NCI-H1092 (cell line): ENCODE measurements around the gene VPS25.
"Not testable (repeated sequence)": the region's sequence is repeated elsewhere in the genome, so short reads cannot be mapped to it uniquely, and the experiment has no call there.

ENCODE experiments used
- DNase-seq: peaks from one replicate; lab custom pipeline; 2025; lab: John Stamatoyannopoulos, UW

Gene VPS25

GRCh38 chr17:42768006-42768405, 5.2 kb upstream of the VPS25 start:
- DNase-seq: not testable (repeated sequence)

GRCh38 chr17:42769964-42770363, 3.3 kb upstream of the VPS25 start:
- DNase-seq: not testable (repeated sequence)

GRCh38 chr17:42772945-42773289, 332 bp upstream of the VPS25 start:
- DNase-seq: no peak

- no peak for DNase-seq
These were observed 957 bp downstream of the VPS25 start for GRCh38 chr17:42774066-42774745.

- DNase-seq: no peak
These were observed 2.4 kb downstream of the VPS25 start for GRCh38 chr17:42775534-42776098.

GRCh38 chr17:42778570-42778969, 5.3 kb downstream of the VPS25 start:
- DNase-seq: no peak

GRCh38 chr17:42779304-42779935, 6.2 kb downstream of the VPS25 start:
- DNase-seq: no peak

- no peak for DNase-seq
These were observed 6.9 kb downstream of the VPS25 start, which contains the start of gene WNK4 for GRCh38 chr17:42779936-42780850. WNK4 (plus strand) TSS chr17:42780610; CDS start chr17:42780699, 89 bp downstream.

GRCh38 chr17:42780851-42781638, 7.8 kb downstream of the VPS25 start:
- no peak for DNase-seq

GRCh38 chr17:42781639-42782165, 8.5 kb downstream of the VPS25 start:
- DNase-seq: no peak

- DNase-seq: no peak
These were observed 9.2 kb downstream of the VPS25 start for GRCh38 chr17:42782166-42783061.

- DNase-seq: no peak
These were observed 10.0 kb downstream of the VPS25 start for GRCh38 chr17:42783062-42783790.

GRCh38 chr17:42783791-42784138, 10.5 kb downstream of the VPS25 start:
- no peak for DNase-seq

- no peak for DNase-seq
These were observed 11.2 kb downstream of the VPS25 start for GRCh38 chr17:42784409-42784808.

GRCh38 chr17:42784811-42785592, 11.8 kb downstream of the VPS25 start:
- no peak for DNase-seq

GRCh38 chr17:42787266-42787665, 14.0 kb downstream of the VPS25 start:
- DNase-seq: no peak

- DNase-seq: no peak
These were observed 18.7 kb downstream of the VPS25 start for GRCh38 chr17:42791948-42792347.

GRCh38 chr17:42792545-42792944, 19.3 kb downstream of the VPS25 start:
- DNase-seq: no peak

GRCh38 chr17:42795061-42795460, 21.8 kb downstream of the VPS25 start:
- no peak for DNase-seq
